ENCODE measurements around the gene UBL7.

- TF ChIP-seq, protein P1, sequence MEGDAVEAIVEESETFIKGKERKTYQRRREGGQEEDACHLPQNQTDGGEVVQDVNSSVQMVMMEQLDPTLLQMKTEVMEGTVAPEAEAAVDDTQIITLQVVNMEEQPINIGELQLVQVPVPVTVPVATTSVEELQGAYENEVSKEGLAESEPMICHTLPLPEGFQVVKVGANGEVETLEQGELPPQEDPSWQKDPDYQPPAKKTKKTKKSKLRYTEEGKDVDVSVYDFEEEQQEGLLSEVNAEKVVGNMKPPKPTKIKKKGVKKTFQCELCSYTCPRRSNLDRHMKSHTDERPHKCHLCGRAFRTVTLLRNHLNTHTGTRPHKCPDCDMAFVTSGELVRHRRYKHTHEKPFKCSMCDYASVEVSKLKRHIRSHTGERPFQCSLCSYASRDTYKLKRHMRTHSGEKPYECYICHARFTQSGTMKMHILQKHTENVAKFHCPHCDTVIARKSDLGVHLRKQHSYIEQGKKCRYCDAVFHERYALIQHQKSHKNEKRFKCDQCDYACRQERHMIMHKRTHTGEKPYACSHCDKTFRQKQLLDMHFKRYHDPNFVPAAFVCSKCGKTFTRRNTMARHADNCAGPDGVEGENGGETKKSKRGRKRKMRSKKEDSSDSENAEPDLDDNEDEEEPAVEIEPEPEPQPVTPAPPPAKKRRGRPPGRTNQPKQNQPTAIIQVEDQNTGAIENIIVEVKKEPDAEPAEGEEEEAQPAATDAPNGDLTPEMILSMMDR (IDR thresholded peaks at IDR 0.05; ENCODE audit: insufficient read depth, low read length), result no peak
- TF ChIP-seq POLR2AphosphoS5 (IDR thresholded peaks at IDR 0.05; ENCODE audit: low read depth), result peak; percentile 18; the same call in 1 of the 2 replicates
- peak; percentile 80; the same call in 1 of the 2 replicates for TF ChIP-seq SPI1 (IDR thresholded peaks at IDR 0.05; ENCODE audit: borderline replicate concordance, low read depth)
These were observed 31.8 kb downstream of the UBL7 start for GRCh38 chr15:74428970-74429780.
